OCI-LY1 (cell line): Measurements from ENCODE around the gene BIRC5.

Experiments used
- CTCF ChIP-seq: fragments of 200-600 bp; sonication (generic), shearing (Covaris generic); IDR thresholded peaks from 2 replicates; pipeline ENCODE4 v1.5.1; 2017; ENCODE audit warnings: mild to moderate bottlenecking, antibody characterized with exemption, low read length, moderate library complexity, mixed read lengths
- EZH2 ChIP-seq: fragments of 200-600 bp; sonication (generic), shearing (Covaris generic); IDR thresholded peaks from 2 replicates; pipeline ENCODE4 v1.8.0; 2017; ENCODE audit warnings: borderline replicate concordance, mixed run types, mild to moderate bottlenecking, antibody characterized with exemption, low read length, moderate library complexity, mixed read lengths

DNA sequence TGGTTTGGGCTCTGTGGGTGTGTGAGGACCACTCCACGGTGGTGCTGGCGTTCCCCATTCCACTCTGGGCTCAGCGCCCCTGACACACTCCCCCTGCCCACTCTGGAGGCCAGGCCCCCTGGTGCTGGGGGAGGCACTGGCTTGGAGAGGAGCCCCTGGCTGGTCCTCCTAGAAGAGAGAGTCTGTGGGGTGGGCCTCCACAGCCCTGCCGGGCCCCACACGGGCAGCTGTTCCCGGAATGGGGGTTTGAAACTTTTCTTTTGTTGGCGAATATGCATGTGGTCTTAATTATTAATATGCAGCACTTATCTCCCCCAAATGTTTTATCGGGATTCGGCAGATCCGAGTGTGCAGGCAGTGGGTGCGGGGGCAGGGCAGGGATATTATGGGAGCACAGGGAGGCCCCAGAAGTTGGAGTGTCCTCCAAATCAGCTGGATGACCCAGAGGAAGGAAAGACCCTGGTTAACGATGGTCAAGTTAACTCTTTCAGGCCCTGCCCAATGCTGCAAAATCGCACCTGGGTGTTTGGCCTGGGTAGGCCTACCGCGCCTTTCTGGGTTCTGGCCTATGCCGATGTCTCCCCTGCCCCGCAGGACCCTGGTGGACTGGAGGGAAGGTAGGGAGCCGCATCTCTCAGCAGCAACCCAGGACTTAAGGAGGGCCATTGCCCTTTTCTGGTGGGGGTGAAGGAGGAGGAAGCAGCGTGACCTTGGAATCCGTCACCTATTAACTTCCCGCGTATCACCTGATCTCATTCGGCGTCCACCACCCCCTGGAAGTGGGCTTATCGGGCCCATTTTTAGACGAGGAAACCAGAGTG lies 53.4 kb downstream of the BIRC5 start:
- TF ChIP-seq EZH2 (no peak), CTCF (no peak)
